Measurements from ENCODE around the gene NEU1. TPM values are rescaled to one million over a fixed set of nuclear protein-coding genes. Genes with fewer than 3 reads are reported as not detected.
"Not testable (repeated sequence)": the region's sequence is repeated elsewhere in the genome, so short reads cannot be mapped to it uniquely, and the experiment has no call there.

NEU1 gene
- polyA plus RNA-seq (2013, experiment 1 of 2; ENCODE audit: insufficient read length), result 24.8 TPM
- 24.9 TPM for polyA plus RNA-seq (2013, experiment 2 of 2; ENCODE audit: insufficient read length)

- peak; percentile 100 for DNase-seq
Measured at GRCh38 chr6:31862344-31863235, at the start of gene NEU1. Gene NEU1 (minus strand): TSS chr6:31862821. CDS start chr6:31862776, 45 bp downstream.

DNA sequence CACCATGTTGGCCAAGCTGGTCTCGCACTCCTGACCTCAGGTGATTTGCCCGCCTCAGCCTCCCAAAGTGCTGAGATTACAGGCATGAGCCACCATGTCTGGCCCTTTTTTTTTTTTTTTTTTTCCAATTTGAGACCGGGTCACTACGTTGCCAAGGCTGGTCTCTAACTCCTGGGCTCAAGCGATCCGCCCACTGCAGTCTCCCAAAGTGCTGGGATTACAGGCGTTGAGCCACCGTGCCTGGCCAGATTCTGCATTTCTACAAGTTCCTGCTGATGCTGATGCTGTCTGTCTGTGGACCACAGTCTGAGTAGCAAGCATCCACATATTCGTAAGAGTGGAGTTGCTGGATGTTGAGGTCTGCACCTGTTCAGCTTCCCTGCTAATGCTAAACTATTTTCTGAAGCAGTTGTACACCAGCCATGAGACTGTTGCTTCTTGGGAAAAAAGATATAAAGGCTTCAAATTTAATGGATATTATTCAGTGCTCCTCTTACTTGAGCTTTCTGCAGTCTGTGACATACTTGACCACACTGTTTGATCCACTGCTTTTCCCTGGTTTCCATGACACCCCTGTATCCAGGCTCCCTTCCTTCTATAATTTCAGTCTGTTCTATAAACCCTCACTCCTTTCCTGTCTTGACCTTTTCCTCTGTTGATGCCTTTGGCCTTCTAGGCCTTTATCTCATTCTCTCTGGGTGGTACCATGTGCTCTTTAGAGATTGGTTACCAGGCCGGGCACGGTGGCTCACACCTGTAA lies 49.4 kb upstream of the NEU1 start:
- no peak for DNase-seq

GRCh38 chr6:31909298-31909697 lies 46.7 kb upstream of the NEU1 start:
- not testable (repeated sequence) for DNase-seq

DNA sequence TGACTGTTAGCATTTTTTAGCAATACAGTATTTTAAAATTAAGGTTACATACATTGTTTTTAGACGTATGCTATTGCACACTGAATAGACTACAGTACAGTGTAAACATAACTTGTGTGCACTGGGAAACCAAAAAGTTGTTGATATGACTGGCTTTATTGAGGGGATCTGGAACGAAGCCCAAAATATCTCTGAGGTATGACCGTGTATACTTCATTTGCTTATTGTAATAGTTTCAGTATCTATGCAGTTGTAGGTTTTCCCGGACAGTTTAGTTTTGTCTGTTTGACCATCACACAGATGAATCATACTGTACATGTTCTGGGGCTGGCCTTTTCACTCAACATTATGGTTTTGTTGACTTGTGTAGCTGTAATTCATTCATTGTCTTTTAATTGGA lies 46.2 kb upstream of the NEU1 start:
- peak; percentile 39 for DNase-seq

DNA sequence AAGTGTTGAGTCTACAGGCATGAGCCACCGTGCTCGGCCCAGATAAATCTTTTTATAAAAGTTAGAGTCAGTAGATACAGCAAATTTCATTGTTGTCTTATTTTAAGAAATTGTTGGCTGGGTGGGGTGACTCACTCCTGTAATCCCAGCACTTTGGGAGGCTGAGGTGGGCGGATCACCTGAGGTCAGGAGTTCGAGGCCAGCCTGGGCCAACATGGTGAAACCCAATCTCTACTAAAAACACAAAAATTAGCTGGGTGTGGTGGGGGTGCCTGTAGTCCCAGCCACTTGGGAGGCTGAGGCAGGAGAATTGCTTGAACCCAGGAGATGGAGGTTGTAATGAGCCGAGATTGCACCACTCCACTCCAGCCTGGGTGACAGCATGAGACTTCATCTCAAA lies 45.6 kb upstream of the NEU1 start:
- not testable (repeated sequence) for DNase-seq

DNA sequence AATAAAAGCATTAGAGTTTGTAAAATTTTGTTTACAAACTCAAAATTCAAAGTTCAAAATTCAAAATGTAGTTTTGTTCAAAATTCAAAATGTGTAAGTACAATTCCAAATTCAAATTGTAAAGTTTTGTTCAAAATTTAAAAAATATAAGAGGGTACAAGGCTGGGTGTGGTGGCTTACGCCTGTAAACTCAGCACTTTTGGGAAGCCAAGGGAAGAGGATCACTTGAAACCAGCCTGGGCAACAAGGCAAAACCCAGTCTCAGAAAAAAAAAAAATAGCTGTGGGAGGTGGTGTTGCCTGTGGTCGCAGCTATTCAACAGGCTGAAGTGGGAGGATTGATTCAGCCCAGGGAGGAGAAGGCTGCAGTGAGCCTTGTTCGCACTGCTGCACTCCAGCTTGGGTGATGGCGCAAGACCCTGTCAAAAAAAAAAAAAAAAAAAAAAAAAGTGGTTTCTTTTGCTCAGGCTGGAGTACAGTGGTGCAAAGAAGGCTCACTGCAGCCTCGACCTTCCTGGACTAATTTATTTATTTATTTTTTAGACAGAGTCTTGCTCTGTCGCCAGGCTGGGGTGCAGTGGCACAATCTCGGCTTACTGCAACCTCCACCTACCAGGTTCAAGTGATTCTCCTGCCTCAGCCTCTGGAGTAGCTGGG lies 44.7 kb upstream of the NEU1 start:
- DNase-seq, result peak; percentile 80

DNA sequence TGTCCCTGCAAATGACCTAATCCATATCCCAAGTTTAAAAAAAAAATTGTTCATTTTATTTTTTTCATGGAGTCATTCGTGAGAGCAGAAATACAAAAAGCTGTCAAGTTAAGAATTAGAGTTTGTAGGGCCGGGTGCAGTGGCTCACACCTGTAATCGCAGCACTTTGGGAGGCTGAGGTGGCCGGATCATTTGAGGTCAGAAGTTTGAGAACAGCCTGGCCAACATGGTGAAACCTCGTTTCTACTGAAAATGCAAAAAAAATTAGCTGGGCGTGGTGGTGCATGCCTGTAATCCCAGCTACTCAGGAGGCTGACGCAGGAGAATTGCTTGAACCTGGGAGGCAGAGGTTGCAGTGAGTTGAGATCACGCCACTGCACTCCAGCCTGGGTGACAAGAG lies 44.1 kb upstream of the NEU1 start:
- DNase-seq, result not testable (repeated sequence)

DNA sequence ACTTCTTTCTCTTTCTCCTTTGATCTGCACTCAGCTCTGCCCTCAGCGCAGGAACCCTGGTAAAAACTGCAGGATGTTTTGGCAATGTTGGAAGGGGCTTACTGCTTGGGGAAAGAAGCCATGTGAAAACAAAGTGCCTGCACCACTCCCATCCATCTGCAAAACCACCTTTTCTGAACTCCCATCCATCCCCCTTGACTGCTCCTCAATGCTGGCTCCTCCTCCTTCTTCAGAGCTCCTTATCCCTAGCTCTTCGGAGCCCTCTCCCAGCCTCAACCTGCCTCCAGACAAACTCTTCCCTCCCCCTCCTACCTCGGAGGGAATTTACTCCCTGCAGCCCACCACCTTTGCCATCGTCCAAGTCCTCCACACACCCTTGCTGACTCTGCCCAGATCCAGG lies 43.5 kb upstream of the NEU1 start:
- no peak for DNase-seq

- DNase-seq, result no peak
Measured at GRCh38 chr6:31905041-31905440, 42.4 kb upstream of the NEU1 start.

GRCh38 chr6:31903957-31904356 lies 41.3 kb upstream of the NEU1 start:
- DNase-seq, result no peak

GRCh38 chr6:31901953-31902643 lies 39.5 kb upstream of the NEU1 start, which contains the start of gene ZBTB12:
Gene ZBTB12 (minus strand): TSS chr6:31902086. CDS start chr6:31901305, 781 bp downstream.
- DNase-seq, result peak; percentile 98

GRCh38 chr6:31901415-31901952 lies 38.9 kb upstream of the NEU1 start:
- DNase-seq, result peak; percentile 59

DNA sequence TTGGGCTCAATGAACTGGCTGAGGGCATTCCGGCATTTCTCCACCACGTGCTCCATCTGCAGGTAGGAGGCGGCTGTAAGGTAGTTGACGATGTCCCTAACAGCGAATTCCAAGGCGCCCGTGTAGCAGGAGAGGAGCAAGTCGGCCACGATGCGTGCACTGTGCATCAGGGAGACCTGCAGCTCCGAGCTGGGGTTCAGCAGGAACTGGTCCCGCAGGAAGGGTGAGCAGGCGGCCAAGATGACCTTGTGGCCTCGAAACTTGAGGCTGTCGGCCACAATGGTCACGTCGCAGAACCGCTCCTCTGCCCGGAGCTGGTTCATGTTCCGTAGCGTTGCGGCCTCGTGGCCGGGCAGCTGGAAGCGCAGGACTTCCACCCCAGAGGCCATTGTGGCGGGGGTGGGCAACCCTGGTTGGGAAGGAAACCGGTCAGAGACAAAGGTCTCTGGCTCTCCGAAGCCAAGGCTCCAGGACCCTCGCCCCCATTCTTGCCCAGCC lies 38.3 kb upstream of the NEU1 start:
- DNase-seq, result no peak

GRCh38 chr6:31899882-31900722 lies 37.5 kb upstream of the NEU1 start:
- DNase-seq, result no peak

GRCh38 chr6:31899215-31899614 lies 36.6 kb upstream of the NEU1 start:
- DNase-seq, result no peak

- DNase-seq, result peak; percentile 16
Measured at GRCh38 chr6:31898383-31899011, 35.9 kb upstream of the NEU1 start.

DNA sequence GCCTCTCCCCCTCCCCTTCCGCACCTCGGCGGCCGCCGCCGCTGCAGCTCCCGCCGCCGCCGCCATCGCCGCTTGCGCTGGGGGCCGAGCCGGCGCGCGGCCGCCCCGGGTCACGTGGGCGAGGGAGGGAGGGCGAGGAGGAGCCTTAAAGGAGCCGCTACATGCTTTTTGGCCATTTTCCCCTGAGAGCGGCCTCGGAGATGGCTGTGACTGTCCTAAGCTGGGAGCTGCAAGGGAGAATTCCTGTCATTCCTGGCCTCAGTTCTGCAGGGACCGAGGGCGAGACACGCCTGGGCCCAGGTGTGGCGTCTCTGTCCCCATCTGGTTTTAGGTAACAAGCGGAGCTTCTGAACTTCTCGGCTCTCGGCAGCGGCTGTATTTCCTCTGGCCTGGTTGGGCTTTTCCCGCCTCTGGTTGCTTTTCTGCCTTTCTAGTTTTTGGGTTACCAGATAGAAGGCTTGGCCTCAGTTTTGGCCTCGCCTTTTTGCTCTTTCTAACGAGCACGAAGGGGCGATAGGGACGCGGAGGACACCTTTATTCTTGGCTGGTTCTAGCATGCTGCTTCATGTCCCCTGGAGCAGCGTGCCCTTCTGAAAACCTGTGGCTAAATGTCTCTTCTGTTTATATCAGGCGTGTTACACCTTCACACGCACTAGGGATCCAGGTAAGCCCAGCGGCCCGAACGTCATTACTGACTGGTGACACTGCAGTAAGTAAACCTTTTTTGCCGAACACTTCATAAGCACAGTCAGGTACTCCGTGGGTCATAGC lies 35.2 kb upstream of the NEU1 start, which contains the start of gene EHMT2:
TSS of gene EHMT2 (minus strand) at position 87 of the 771 bp plus-strand sequence. CDS start at position 66, 21 bp downstream.
- peak; percentile 78 for DNase-seq

GRCh38 chr6:31896856-31897611 lies 34.4 kb upstream of the NEU1 start:
- no peak for DNase-seq

DNA sequence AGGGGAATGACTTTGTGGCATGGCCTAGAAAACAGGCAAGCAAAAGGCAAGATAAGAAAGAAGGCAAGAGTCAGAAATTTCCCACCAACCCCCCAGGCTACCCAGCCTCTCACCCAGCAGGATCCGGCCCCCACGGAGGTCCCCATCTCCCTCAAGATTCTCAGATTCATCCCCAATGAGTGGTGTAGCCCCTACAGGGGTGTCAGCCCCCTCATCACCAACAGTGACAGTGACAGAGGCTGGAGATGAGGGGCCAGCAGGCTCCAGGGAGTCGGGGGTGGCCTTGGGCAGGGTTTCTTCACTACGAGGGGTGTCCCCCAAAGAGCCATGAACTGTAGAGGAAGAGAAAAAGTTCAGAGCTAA lies 33.9 kb upstream of the NEU1 start:
- DNase-seq, result no peak

Measured in fibroblast of skin of abdomen (primary cell).